ENCODE results near the gene NEBL. TPM values are rescaled to one million over a fixed set of nuclear protein-coding genes. Genes with fewer than 3 reads are reported as not detected.

The NEBL gene
- total and polyA plus RNA-seq, 2 experiments from 2014 or later, result 2.3 to 11.4 TPM

- H3K4me3 Mint-ChIP-seq, result no peak overlapping the region
Observed at GRCh38 chr10:20901110-20901509, 4.0 kb upstream of the NEBL start.

More at GRCh38 chr10:20901110-20901509, 4.0 kb upstream of the NEBL start:
- Histone ChIP-seq H3K9me2 (ENCODE audit: insufficient read depth) (no peaks in the 10 kb centered on the region), H4K20me1 (replicated peaks; ENCODE audit: insufficient read depth) (no peaks in the 10 kb centered on the region), H3K4me1 (ENCODE audit: insufficient read depth) (no peaks in the 10 kb centered on the region), H3K36me3 (ENCODE audit: insufficient read depth) (no peaks in the 10 kb centered on the region), H3K27ac (ENCODE audit: low read depth) (no peak overlapping the region), H2AFZ (no peak overlapping the region), H3K4me2 (no peak overlapping the region), H3F3A (replicated peaks; ENCODE audit: low read depth) (no peaks in the 10 kb centered on the region), H3K4me3 (no peak overlapping the region), H3K27me3 (ENCODE audit: insufficient read depth) (no peaks in the 10 kb centered on the region), H3K79me2 (replicated peaks; ENCODE audit: insufficient read depth) (no peaks in the 10 kb centered on the region)
- Mint-ChIP-seq H3K27ac (no peak overlapping the region), H3K27me3 (ENCODE audit: insufficient read depth, low read depth, poor library complexity) (no peaks in the 10 kb centered on the region), H3K4me1 (no peaks in the 10 kb centered on the region), H3K36me3 (ENCODE audit: low read depth) (no peaks in the 10 kb centered on the region), H3K9me3 (no peaks in the 10 kb centered on the region)
- DNase-seq (ENCODE audit: low spot score), result no peak
- ATAC-seq, result no peak
- TF ChIP-seq NANOG (IDR thresholded peaks at IDR 0.05; ENCODE audit: borderline replicate concordance), result no peak
- no peak for TF ChIP-seq ZNF331 (CRISPR knock-in tag; IDR thresholded peaks at IDR 0.05; ENCODE audit: low read depth)
- TF ChIP-seq ZNF462 (CRISPR knock-in tag; IDR thresholded peaks at IDR 0.05), result no peak
- no peak for TF ChIP-seq ZNF114 (CRISPR knock-in tag; IDR thresholded peaks at IDR 0.05)

Measured in GM23338 (cell line).